WTC11 (cell line): ENCODE measurements around the gene ATRIP.

Experiments used
- ETV6 ChIP-seq: sonication (generic); formaldehyde crosslinking; IDR thresholded peaks from 2 replicates; pipeline ENCODE4 v1.8.1; 2022; ENCODE audit warnings: mild to moderate bottlenecking, missing genetic modification reagents
- IRF1 ChIP-seq: sonication (generic); formaldehyde crosslinking; IDR thresholded peaks from 2 replicates; pipeline ENCODE4 v1.8.0; 2023; ENCODE audit warnings: missing genetic modification reagents
- ZNF671 ChIP-seq: fragments of 250-450 bp; sonication (Bioruptor Pico); IDR thresholded peaks from 2 replicates; pipeline ENCODE4 v1.8.0; 2021; ENCODE audit warnings: mild to moderate bottlenecking

GRCh38 chr3:48459773-48460516, 13.4 kb downstream of the ATRIP start:
- TF ChIP-seq IRF1 (no peak), ETV6 (no peak), ZNF671 (CRISPR knock-in tag) (no peak)
